ENCODE results near the gene YBEY.

The YBEY gene

DNA sequence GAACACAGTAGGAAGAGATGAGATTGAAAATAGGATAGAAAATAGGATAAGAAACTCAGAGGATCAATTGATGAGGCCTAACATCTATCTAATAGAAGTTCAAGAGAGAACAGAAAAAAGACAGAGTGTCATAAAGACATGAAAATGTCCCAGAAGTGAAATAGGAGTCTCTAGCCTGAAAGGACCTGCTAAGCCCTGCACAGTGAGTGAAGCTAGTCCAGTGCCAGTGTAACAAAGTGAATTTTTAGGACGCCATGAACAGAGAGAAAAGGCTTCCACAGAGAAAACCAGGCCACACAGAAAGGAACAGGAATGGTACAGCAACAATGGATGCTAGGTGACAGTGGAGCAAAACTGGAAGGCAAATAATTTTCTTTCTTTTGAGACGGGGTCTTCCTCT, 37.3 kb upstream of the YBEY start:
- Histone ChIP-seq H3K4me3 (ENCODE audit: low read length) (no peak overlapping the region), H3K9ac (ENCODE audit: low read length) (no peak overlapping the region), H3K4me1 (ENCODE audit: control insufficient read depth, low read depth, low read length) (no peaks in the 10 kb centered on the region), H3K27ac (ENCODE audit: low read length) (no peak overlapping the region), H3K9me3 (ENCODE audit: control insufficient read depth, low read depth, low read length) (no peaks in the 10 kb centered on the region), H3K27me3 (ENCODE audit: control insufficient read depth, insufficient read depth, low read length) (no peaks in the 10 kb centered on the region), H3K36me3 (ENCODE audit: control insufficient read depth, low read depth, low read length) (peaks cover 91% of the 10 kb centered on the region)

DNA sequence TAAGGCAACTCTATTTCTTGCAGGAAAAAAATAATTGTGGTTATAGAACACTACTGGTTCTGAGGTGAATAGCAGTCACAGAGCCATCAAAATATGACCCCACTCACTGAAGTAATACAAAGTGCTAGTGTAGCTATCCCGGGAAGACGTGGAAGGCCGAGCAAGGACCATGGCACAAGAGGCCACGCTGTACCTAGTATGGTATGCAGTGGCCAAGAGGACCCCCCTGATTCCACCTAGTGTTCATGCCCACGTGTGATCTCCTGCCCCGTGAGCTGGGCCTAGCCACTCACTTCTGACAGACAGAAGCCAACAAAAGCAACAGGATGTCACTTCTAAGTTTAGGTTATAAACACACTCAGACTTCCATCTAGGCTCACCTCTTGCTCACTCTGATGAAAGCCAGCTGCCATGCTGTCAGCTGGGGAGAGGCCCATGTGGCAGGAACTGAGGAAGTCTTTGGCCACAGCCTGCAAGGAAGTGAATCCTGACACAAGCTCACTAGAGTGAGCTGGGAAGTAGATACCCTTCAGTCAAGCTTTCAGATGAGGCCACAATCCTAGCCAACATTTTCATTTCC, 35.9 kb upstream of the YBEY start:
- Histone ChIP-seq H3K9me3 (ENCODE audit: control insufficient read depth, low read depth, low read length) (no peaks in the 10 kb centered on the region), H3K27ac (ENCODE audit: low read length) (no peak overlapping the region), H3K36me3 (ENCODE audit: control insufficient read depth, low read depth, low read length) (peaks cover 90% of the 10 kb centered on the region), H3K9ac (ENCODE audit: low read length) (no peak overlapping the region), H3K27me3 (ENCODE audit: control insufficient read depth, insufficient read depth, low read length) (no peaks in the 10 kb centered on the region), H3K4me1 (ENCODE audit: control insufficient read depth, low read depth, low read length) (no peaks in the 10 kb centered on the region), H3K4me3 (ENCODE audit: low read length) (no peak overlapping the region)

DNA sequence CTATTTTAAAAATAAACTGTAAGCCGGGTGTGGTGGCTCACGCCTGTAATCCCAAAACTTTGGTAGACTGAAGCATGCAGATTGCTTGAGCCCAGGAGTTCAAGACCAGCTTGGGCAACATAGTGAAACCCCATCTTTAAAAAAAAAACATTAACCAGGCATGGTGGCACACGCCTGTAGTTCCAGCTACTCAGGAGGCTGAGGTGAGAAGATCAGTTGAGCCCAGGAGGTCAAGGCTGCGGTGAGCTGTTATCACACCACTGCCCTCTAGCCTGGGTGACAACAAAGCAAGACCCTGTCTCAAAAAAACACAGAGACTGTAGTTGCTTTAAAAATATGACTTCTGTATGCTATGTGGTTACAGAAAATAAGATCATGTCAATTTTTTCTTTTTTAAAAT, 33.3 kb upstream of the YBEY start:
- Histone ChIP-seq H3K27ac (ENCODE audit: low read length) (no peak overlapping the region), H3K9me3 (ENCODE audit: control insufficient read depth, low read depth, low read length) (no peaks in the 10 kb centered on the region)

DNA sequence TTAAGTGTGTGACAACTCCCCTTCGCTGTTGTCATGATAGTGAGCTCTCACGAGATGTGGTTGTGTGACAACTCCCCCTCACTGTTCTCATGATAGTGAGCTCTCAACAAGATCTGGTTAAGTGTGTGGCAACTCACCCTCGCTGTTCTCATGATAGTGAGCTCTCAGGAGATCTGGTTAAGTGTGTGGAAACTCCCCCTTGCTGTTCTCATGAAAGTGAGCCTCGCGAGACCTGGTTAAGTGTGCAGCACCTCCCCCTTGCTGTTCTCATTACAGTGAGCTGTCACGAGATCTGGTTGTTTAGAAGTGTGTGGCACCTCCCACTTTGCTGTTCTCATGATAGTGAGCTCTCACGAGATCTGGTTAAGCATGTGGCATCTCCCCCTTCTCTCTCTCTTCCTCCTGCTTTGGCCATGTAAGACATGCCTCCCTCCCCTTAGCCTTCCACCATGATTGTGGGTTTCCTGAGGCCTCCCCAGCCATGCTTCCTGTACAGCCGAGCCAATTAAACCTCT, 32.5 kb upstream of the YBEY start:
- H3K4me1 ChIP-seq (ENCODE audit: control insufficient read depth, low read depth, low read length), result no peaks in the 10 kb centered on the region
- H3K27me3 ChIP-seq (ENCODE audit: control insufficient read depth, insufficient read depth, low read length), result no peaks in the 10 kb centered on the region
- H3K4me3 ChIP-seq (ENCODE audit: low read length), result no peak overlapping the region
- H3K27ac ChIP-seq (ENCODE audit: low read length), result no peak overlapping the region
- H3K36me3 ChIP-seq (ENCODE audit: control insufficient read depth, low read depth, low read length), result peaks cover 91% of the 10 kb centered on the region
- no peak overlapping the region for H3K9ac ChIP-seq (ENCODE audit: low read length)
- no peaks in the 10 kb centered on the region for H3K9me3 ChIP-seq (ENCODE audit: control insufficient read depth, low read depth, low read length)

More for the DNA sequence above, 33.3 kb upstream of the YBEY start:
- Histone ChIP-seq H3K27me3 (ENCODE audit: control insufficient read depth, insufficient read depth, low read length) (no peaks in the 10 kb centered on the region), H3K4me3 (ENCODE audit: low read length) (no peak overlapping the region), H3K36me3 (ENCODE audit: control insufficient read depth, low read depth, low read length) (peaks cover 91% of the 10 kb centered on the region), H3K9ac (ENCODE audit: low read length) (no peak overlapping the region), H3K4me1 (ENCODE audit: control insufficient read depth, low read depth, low read length) (no peaks in the 10 kb centered on the region)

- no peaks in the 10 kb centered on the region for H3K4me1 ChIP-seq (ENCODE audit: control insufficient read depth, low read depth, low read length)
- no peak overlapping the region for H3K9ac ChIP-seq (ENCODE audit: low read length)
- no peaks in the 10 kb centered on the region for H3K9me3 ChIP-seq (ENCODE audit: control insufficient read depth, low read depth, low read length)
- H3K27me3 ChIP-seq (ENCODE audit: control insufficient read depth, insufficient read depth, low read length), result no peaks in the 10 kb centered on the region
- H3K36me3 ChIP-seq (ENCODE audit: control insufficient read depth, low read depth, low read length), result peaks cover 88% of the 10 kb centered on the region
- no peak overlapping the region for H3K4me3 ChIP-seq (ENCODE audit: low read length)
- no peak overlapping the region for H3K27ac ChIP-seq (ENCODE audit: low read length)
Measured at GRCh38 chr21:46254208-46254975, 31.8 kb upstream of the YBEY start.

DNA sequence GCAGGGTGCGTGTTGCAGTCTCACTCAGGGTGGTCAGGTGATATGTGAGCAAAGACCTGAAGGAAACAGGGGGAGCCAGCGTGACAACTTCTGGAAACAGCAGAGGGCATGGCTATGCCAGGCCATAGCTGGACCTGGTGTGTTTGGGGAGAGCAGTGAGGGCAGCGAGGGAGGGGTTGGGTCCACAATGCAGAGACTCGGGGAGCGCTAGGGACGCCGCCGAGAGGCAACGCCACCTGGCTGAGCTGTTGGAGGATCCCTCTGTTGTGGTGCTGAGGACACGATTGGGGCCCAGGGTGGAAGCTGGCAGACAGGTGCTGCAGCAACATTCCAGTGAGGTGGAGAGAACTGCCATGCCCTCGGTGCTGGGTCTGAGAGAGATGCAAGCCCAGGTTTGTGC, 31.0 kb upstream of the YBEY start:
- Histone ChIP-seq H3K27ac (ENCODE audit: low read length) (no peak overlapping the region), H3K27me3 (ENCODE audit: control insufficient read depth, insufficient read depth, low read length) (no peaks in the 10 kb centered on the region), H3K9me3 (ENCODE audit: control insufficient read depth, low read depth, low read length) (no peaks in the 10 kb centered on the region), H3K36me3 (ENCODE audit: control insufficient read depth, low read depth, low read length) (peaks cover 80% of the 10 kb centered on the region), H3K9ac (ENCODE audit: low read length) (no peak overlapping the region), H3K4me3 (ENCODE audit: low read length) (no peak overlapping the region), H3K4me1 (ENCODE audit: control insufficient read depth, low read depth, low read length) (no peaks in the 10 kb centered on the region)

GRCh38 chr21:46255758-46256337, 30.3 kb upstream of the YBEY start:
- no peak overlapping the region for H3K27ac ChIP-seq (ENCODE audit: low read length)
- H3K4me1 ChIP-seq (ENCODE audit: control insufficient read depth, low read depth, low read length), result no peaks in the 10 kb centered on the region
- H3K9me3 ChIP-seq (ENCODE audit: control insufficient read depth, low read depth, low read length), result no peaks in the 10 kb centered on the region
- no peak overlapping the region for H3K4me3 ChIP-seq (ENCODE audit: low read length)
- no peaks in the 10 kb centered on the region for H3K27me3 ChIP-seq (ENCODE audit: control insufficient read depth, insufficient read depth, low read length)
- no peak overlapping the region for H3K9ac ChIP-seq (ENCODE audit: low read length)
- peaks cover 77% of the 10 kb centered on the region for H3K36me3 ChIP-seq (ENCODE audit: control insufficient read depth, low read depth, low read length)

DNA sequence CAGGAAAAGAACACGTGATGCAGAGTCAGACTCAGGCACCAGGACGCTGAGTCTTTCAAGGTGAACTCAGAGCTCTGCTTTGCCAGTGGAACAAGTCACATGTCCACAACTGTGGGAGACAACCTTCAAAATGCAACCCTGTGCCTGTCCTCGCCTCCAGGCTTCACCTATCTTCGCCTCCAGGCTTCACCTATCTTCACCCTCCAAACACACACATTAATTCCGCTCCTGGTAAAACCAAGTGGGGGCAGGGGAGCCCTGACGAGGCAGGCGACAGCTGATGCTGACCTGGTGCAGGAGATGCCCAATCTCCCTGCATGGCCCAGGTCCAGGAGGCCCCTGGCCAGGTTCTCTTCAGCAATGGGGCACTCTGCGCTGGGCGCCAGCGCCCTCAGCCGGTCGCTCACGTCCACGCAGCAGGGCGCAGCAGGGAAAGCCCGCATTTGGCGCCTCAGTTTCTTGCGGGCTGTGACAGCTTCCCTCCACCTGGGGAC, 29.6 kb upstream of the YBEY start:
- H3K4me1 ChIP-seq (ENCODE audit: control insufficient read depth, low read depth, low read length), result no peaks in the 10 kb centered on the region
- no peak overlapping the region for H3K27ac ChIP-seq (ENCODE audit: low read length)

DNA sequence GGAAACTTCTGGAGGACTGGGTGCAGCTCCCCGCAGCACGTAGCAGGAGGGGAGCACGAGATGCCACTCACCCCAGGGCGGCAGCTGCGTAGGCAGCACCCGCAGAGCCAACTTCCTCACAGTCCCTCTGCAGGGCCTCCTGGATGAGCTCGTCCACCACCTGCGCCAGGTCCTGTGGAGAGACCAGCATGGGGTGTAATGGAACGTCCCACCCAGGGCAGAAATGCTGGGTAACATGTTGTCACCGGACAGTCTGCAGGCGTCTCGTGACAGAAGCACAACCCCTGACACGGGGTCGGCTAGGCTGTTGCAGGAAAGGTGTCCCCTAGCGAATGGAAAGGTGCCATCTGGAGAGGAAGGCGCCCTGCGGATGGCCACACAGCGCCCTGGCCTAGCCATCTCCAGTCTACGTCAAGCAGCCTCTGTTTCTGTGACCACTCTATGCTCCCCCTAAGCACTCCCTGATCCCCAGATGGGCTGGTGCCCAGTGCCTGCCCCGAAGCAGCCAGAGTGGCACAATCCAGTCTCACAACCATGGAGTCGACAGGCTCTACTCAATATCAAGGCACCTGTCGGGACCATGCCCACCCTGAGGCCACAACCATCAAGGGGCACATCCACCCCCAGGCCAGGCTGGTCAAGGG, 22.0 kb upstream of the YBEY start:
- Histone ChIP-seq H3K9me3 (ENCODE audit: control insufficient read depth, low read depth, low read length) (no peaks in the 10 kb centered on the region), H3K9ac (ENCODE audit: low read length) (no peak overlapping the region), H3K4me1 (ENCODE audit: control insufficient read depth, low read depth, low read length) (no peaks in the 10 kb centered on the region), H3K36me3 (ENCODE audit: control insufficient read depth, low read depth, low read length) (peaks cover 51% of the 10 kb centered on the region), H3K27ac (ENCODE audit: low read length) (no peak overlapping the region), H3K27me3 (ENCODE audit: control insufficient read depth, insufficient read depth, low read length) (no peaks in the 10 kb centered on the region), H3K4me3 (ENCODE audit: low read length) (no peak overlapping the region)

More for the DNA sequence above, 29.6 kb upstream of the YBEY start:
- Histone ChIP-seq H3K9ac (ENCODE audit: low read length) (no peak overlapping the region), H3K36me3 (ENCODE audit: control insufficient read depth, low read depth, low read length) (peaks cover 74% of the 10 kb centered on the region), H3K9me3 (ENCODE audit: control insufficient read depth, low read depth, low read length) (no peaks in the 10 kb centered on the region), H3K4me3 (ENCODE audit: low read length) (no peak overlapping the region), H3K27me3 (ENCODE audit: control insufficient read depth, insufficient read depth, low read length) (no peaks in the 10 kb centered on the region)

- Histone ChIP-seq H3K4me1 (ENCODE audit: control insufficient read depth, low read depth, low read length) (no peaks in the 10 kb centered on the region), H3K9ac (ENCODE audit: low read length) (no peak overlapping the region), H3K4me3 (ENCODE audit: low read length) (no peak overlapping the region), H3K27ac (ENCODE audit: low read length) (no peak overlapping the region), H3K9me3 (ENCODE audit: control insufficient read depth, low read depth, low read length) (no peaks in the 10 kb centered on the region), H3K36me3 (ENCODE audit: control insufficient read depth, low read depth, low read length) (peaks cover 56% of the 10 kb centered on the region), H3K27me3 (ENCODE audit: control insufficient read depth, insufficient read depth, low read length) (no peaks in the 10 kb centered on the region)
Measured at GRCh38 chr21:46264690-46265144, 21.4 kb upstream of the YBEY start.

GRCh38 chr21:46265736-46266525, 20.2 kb upstream of the YBEY start:
- Histone ChIP-seq H3K36me3 (ENCODE audit: control insufficient read depth, low read depth, low read length) (peaks cover 63% of the 10 kb centered on the region), H3K27me3 (ENCODE audit: control insufficient read depth, insufficient read depth, low read length) (no peaks in the 10 kb centered on the region), H3K9me3 (ENCODE audit: control insufficient read depth, low read depth, low read length) (no peaks in the 10 kb centered on the region), H3K4me3 (ENCODE audit: low read length) (no peak overlapping the region), H3K9ac (ENCODE audit: low read length) (no peak overlapping the region), H3K4me1 (ENCODE audit: control insufficient read depth, low read depth, low read length) (no peaks in the 10 kb centered on the region), H3K27ac (ENCODE audit: low read length) (no peak overlapping the region)

All from iPS-18a (cell line).